HEK293 (cell line): Measurements from ENCODE around the gene RALY.

Experiments used
- CTCF ChIA-PET: fragments of 350-600 bp; formaldehyde crosslinking; extraction: SDS; loops from one replicate; lab custom pipeline; 2021; ENCODE audit warnings: antibody characterized with exemption; lab: Yijun Ruan, JAX
- POLR2A ChIA-PET: fragments of 300-600 bp; formaldehyde crosslinking; extraction: SDS; loops from one replicate; lab custom pipeline; 2020; ENCODE audit warnings: antibody characterized with exemption, inconsistent platforms; lab: Yijun Ruan, JAX
- H3K27ac ChIP-seq: fragments of 200-500 bp; sonication (Bioruptor generic); 2 replicates; pipeline ENCODE4 v1.5.1; 2014; ENCODE audit warnings: low read depth, low read length, control low read depth, inconsistent platforms; ENCODE audit errors: extremely low read depth
- H3K36me3 ChIP-seq, 2 experiments: fragments of 200-500 bp in 1 of 2; sonication (Bioruptor generic) in 1 of 2; 1 replicate in 1 of 2; 2 replicates in 1 of 2; pipeline ENCODE4 v1.5.1; 2014 to 2017; ENCODE audit warnings: inconsistent platforms in 2 of 2, low read length in 2 of 2; ENCODE audit not compliant: control insufficient read depth in 2 of 2, insufficient read depth in 1 of 2
- H3K4me1 ChIP-seq: fragments of 200-500 bp; sonication (Bioruptor generic); 2 replicates; pipeline ENCODE4 v1.5.1; 2014; ENCODE audit warnings: mild to moderate bottlenecking, low read length, inconsistent platforms; ENCODE audit not compliant: control insufficient read depth, insufficient read depth
- H3K4me3 ChIP-seq: 2 replicates; pipeline ENCODE4 v1.5.1; 2011; ENCODE audit warnings: low read depth, mild to moderate bottlenecking, control low read depth, low read length, moderate library complexity
- H3K9me3 ChIP-seq: fragments of 200-500 bp; sonication (Bioruptor generic); 2 replicates; pipeline ENCODE4 v1.5.1; 2014; ENCODE audit warnings: low read depth, low read length, inconsistent platforms; ENCODE audit not compliant: control insufficient read depth, insufficient read depth
- EGR2 ChIP-seq: fragments of 450-650 bp; formaldehyde crosslinking; IDR thresholded peaks from 2 replicates; pipeline ENCODE4 v1.5.1; 2016; ENCODE audit warnings: low read depth, missing biosample characterization, missing genetic modification characterization
- ELK4 ChIP-seq: IDR thresholded peaks from 2 replicates; pipeline ENCODE4 v1.6.1; 2011; ENCODE audit warnings: mild to moderate bottlenecking, low read depth, low read length, borderline replicate concordance
- GFI1B ChIP-seq: fragments of 450-650 bp; formaldehyde crosslinking; IDR thresholded peaks from 2 replicates; pipeline ENCODE4 v1.5.1; 2016; ENCODE audit warnings: missing biosample characterization, missing genetic modification characterization
- GLI2 ChIP-seq: fragments of 450-650 bp; formaldehyde crosslinking; IDR thresholded peaks from 2 replicates; pipeline ENCODE4; 2017; ENCODE audit warnings: missing biosample characterization, missing genetic modification characterization, low read depth, borderline replicate concordance
- HOXA7 ChIP-seq: sonication (generic); formaldehyde crosslinking; IDR thresholded peaks from 2 replicates; pipeline ENCODE4 v1.8.1; 2022; ENCODE audit warnings: missing genetic modification reagents, borderline replicate concordance
- HOXC10 ChIP-seq: sonication (generic); formaldehyde crosslinking; IDR thresholded peaks from 2 replicates; pipeline ENCODE4 v1.8.1; 2023; ENCODE audit warnings: mild to moderate bottlenecking, missing genetic modification reagents
- HOXD13 ChIP-seq: sonication (generic); formaldehyde crosslinking; IDR thresholded peaks from 2 replicates; pipeline ENCODE4 v1.8.0; 2022; ENCODE audit warnings: missing genetic modification reagents, borderline replicate concordance
- IKZF3 ChIP-seq: fragments of 450-650 bp; IDR thresholded peaks from 2 replicates; pipeline ENCODE4 v1.5.0; 2018; ENCODE audit warnings: missing biosample characterization, mild to moderate bottlenecking, missing genetic modification characterization, moderate library complexity
- KLF8 ChIP-seq: fragments of 450-650 bp; formaldehyde crosslinking; IDR thresholded peaks from 2 replicates; pipeline ENCODE4 v1.5.1; 2016; ENCODE audit warnings: missing biosample characterization, missing genetic modification characterization
- SCRT2 ChIP-seq: fragments of 450-650 bp; formaldehyde crosslinking; IDR thresholded peaks from 2 replicates; pipeline ENCODE4 v1.5.1; 2016; ENCODE audit warnings: missing biosample characterization, missing genetic modification characterization
- ZBTB17 ChIP-seq: fragments of 450-650 bp; formaldehyde crosslinking; IDR thresholded peaks from 2 replicates; pipeline ENCODE4 v1.5.1; 2016; ENCODE audit warnings: missing biosample characterization, missing genetic modification characterization
- ZFHX2 ChIP-seq: fragments of 450-650 bp; formaldehyde crosslinking; conservative IDR thresholded peaks from 2 replicates; pipeline ENCODE4 v1.5.1; 2016; ENCODE audit warnings: missing biosample characterization, missing genetic modification characterization
- ZNF133 ChIP-seq: fragments of 450-650 bp; formaldehyde crosslinking; IDR thresholded peaks from 2 replicates; pipeline ENCODE4 v1.5.1; 2016; ENCODE audit warnings: missing biosample characterization, missing genetic modification characterization
- ZNF175 ChIP-seq: fragments of 450-650 bp; formaldehyde crosslinking; IDR thresholded peaks from 2 replicates; pipeline ENCODE4 v1.5.1; 2016; ENCODE audit warnings: missing biosample characterization, missing genetic modification characterization
- ZNF366 ChIP-seq: fragments of 450-650 bp; formaldehyde crosslinking; conservative IDR thresholded peaks from 2 replicates; pipeline ENCODE4 v1.5.1; 2016; ENCODE audit warnings: missing biosample characterization, missing genetic modification characterization
- ZNF48 ChIP-seq: fragments of 450-650 bp; formaldehyde crosslinking; IDR thresholded peaks from 2 replicates; pipeline ENCODE4 v1.5.1; 2016; ENCODE audit warnings: missing biosample characterization, missing genetic modification characterization
- ZNF501 ChIP-seq: fragments of 450-650 bp; formaldehyde crosslinking; IDR thresholded peaks from 2 replicates; pipeline ENCODE4 v1.5.1; 2016; ENCODE audit warnings: missing biosample characterization, missing genetic modification characterization
- ZNF548 ChIP-seq: fragments of 450-650 bp; formaldehyde crosslinking; IDR thresholded peaks from 2 replicates; pipeline ENCODE4 v1.5.1; 2016; ENCODE audit warnings: missing biosample characterization, missing genetic modification characterization
- ZNF585B ChIP-seq: fragments of 450-650 bp; formaldehyde crosslinking; IDR thresholded peaks from 2 replicates; pipeline ENCODE4 v1.5.1; 2016; ENCODE audit warnings: missing biosample characterization, missing genetic modification characterization
- ZNF623 ChIP-seq: fragments of 450-650 bp; formaldehyde crosslinking; IDR thresholded peaks from 2 replicates; pipeline ENCODE4 v1.5.1; 2016; ENCODE audit warnings: missing biosample characterization, missing genetic modification characterization
- ZNF654 ChIP-seq: fragments of 450-650 bp; formaldehyde crosslinking; IDR thresholded peaks from 2 replicates; pipeline ENCODE4 v1.5.1; 2016; ENCODE audit warnings: low read depth, missing biosample characterization, missing genetic modification characterization
- ZNF664 ChIP-seq: fragments of 450-650 bp; formaldehyde crosslinking; IDR thresholded peaks from 2 replicates; pipeline ENCODE4 v1.5.1; 2016; ENCODE audit warnings: missing biosample characterization, missing genetic modification characterization
- ZNF692 ChIP-seq: fragments of 450-650 bp; formaldehyde crosslinking; IDR thresholded peaks from 2 replicates; pipeline ENCODE4 v1.5.1; 2016; ENCODE audit warnings: missing biosample characterization, missing genetic modification characterization
- ZNF747 ChIP-seq: fragments of 450-650 bp; formaldehyde crosslinking; IDR thresholded peaks from 2 replicates; pipeline ENCODE4 v1.5.1; 2016; ENCODE audit warnings: missing biosample characterization, missing genetic modification characterization
- ZNF776 ChIP-seq: fragments of 450-650 bp; formaldehyde crosslinking; IDR thresholded peaks from 2 replicates; pipeline ENCODE4 v1.5.0; 2017; ENCODE audit warnings: missing biosample characterization, missing genetic modification characterization, borderline replicate concordance
- ZNF785 ChIP-seq: fragments of 450-650 bp; formaldehyde crosslinking; IDR thresholded peaks from 2 replicates; pipeline ENCODE4 v1.5.1; 2016; ENCODE audit warnings: missing biosample characterization, missing genetic modification characterization
- TF ChIP-seq, protein P1 (sequence below): fragments of 450-650 bp; formaldehyde crosslinking; IDR thresholded peaks from 2 replicates; pipeline ENCODE4 v1.5.1; 2016; ENCODE audit warnings: missing biosample characterization, missing genetic modification characterization
- TF ChIP-seq, protein P2 (sequence below): fragments of 450-650 bp; formaldehyde crosslinking; IDR thresholded peaks from 2 replicates; pipeline ENCODE4 v1.5.1; 2017; ENCODE audit warnings: missing biosample characterization, missing genetic modification characterization
- TF ChIP-seq, protein P3 (sequence below): fragments of 450-650 bp; formaldehyde crosslinking; IDR thresholded peaks from 2 replicates; pipeline ENCODE4 v1.5.1; 2016; ENCODE audit warnings: missing biosample characterization, missing genetic modification characterization

The RALY gene

GRCh38 chr20:34043025-34043424 is 49.3 kb downstream of the RALY start:
- Histone ChIP-seq H3K27ac (no peak overlapping the region), H3K4me3 (no peak overlapping the region), H3K4me1 (peaks cover 8% of the 10 kb centered on the region; the same call in 1 of the 2 replicates), H3K9me3 (no peaks in the 10 kb centered on the region), H3K36me3 (no peaks in the 10 kb centered on the region)
- TF ChIP-seq HOXC10 (CRISPR knock-in tag) (no peak), ZNF623 (no peak), ZNF175 (tag by site-specific recombination) (no peak), HOXD13 (no peak), ZNF776 (tag by site-specific recombination) (no peak), GLI2 (tag by site-specific recombination) (no peak), IKZF3 (tag by site-specific recombination) (no peak), ELK4 (no peak), ZNF785 (tag by site-specific recombination) (no peak), ZNF133 (tag by site-specific recombination) (no peak), ZNF692 (no peak)
- ChIA-PET POLR2A (no interaction called here), CTCF (interaction anchor here (0.6 to 1.7 kb wide), 4 partner anchors 18 to 71 kb away, joined by 3 to 7 read pairs (median 3); no protein-coding TSS in a partner anchor)

DNA sequence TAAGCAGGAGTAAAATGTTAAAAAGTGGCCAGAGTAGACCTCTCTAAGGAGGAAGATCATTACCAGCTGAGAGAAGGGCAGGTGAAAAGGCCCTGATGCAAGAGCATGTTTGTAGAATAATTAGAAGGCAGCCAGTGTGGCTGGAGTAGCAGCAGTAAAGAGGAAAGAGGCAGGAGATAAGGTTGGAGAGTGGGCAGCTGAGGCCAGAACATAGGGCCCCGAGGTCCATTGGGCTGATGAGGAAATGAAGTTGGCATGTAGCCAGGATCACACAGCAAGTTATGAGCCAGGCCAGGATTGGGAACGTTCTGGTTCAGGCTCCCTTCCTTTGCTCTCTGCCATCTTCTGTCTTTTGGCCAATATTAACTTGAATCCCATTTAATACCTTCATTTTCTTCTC is 51.6 kb downstream of the RALY start:
- POLR2A ChIA-PET, result interaction anchor here (0.6 to 1.3 kb wide), 2 partner anchors 67 to 79 kb away, joined by 3 to 5 read pairs; partner anchors contain the start of gene EIF2S2
- H3K27ac ChIP-seq, result no peak overlapping the region
- H3K4me3 ChIP-seq, result no peak overlapping the region
- H3K4me1 ChIP-seq, result peaks cover 8% of the 10 kb centered on the region; the same call in 1 of the 2 replicates
- H3K36me3 ChIP-seq, result no peaks in the 10 kb centered on the region
- CTCF ChIA-PET, result interaction anchor here (0.7 to 1.3 kb wide), 2 partner anchors 23 to 355 kb away, joined by 3 read pairs; no protein-coding TSS in a partner anchor
- no peaks in the 10 kb centered on the region for H3K9me3 ChIP-seq
- TF ChIP-seq ZFHX2 (tag by site-specific recombination) (peak; percentile 47; the same call in 1 of the 2 replicates), ZNF548 (tag by site-specific recombination) (no peak), ZNF501 (no peak), ZBTB17 (tag by site-specific recombination) (peak; percentile 56; the same call in 1 of the 2 replicates), ZNF175 (tag by site-specific recombination) (no peak), ZNF664 (no peak), HOXA7 (CRISPR knock-in tag) (no peak), ZNF654 (no peak), ZNF747 (tag by site-specific recombination) (no peak), ZNF366 (tag by site-specific recombination) (0 out of 2 replicates have a peak, but pooled peaks have one; percentile 20), GFI1B (tag by site-specific recombination) (no peak), KLF8 (tag by site-specific recombination) (no peak), EGR2 (0 out of 2 replicates have a peak, but pooled peaks have one; percentile 8), ZNF585B (tag by site-specific recombination) (no peak), SCRT2 (tag by site-specific recombination) (no peak), ZNF48 (tag by site-specific recombination) (no peak)
- TF ChIP-seq, protein P1, sequence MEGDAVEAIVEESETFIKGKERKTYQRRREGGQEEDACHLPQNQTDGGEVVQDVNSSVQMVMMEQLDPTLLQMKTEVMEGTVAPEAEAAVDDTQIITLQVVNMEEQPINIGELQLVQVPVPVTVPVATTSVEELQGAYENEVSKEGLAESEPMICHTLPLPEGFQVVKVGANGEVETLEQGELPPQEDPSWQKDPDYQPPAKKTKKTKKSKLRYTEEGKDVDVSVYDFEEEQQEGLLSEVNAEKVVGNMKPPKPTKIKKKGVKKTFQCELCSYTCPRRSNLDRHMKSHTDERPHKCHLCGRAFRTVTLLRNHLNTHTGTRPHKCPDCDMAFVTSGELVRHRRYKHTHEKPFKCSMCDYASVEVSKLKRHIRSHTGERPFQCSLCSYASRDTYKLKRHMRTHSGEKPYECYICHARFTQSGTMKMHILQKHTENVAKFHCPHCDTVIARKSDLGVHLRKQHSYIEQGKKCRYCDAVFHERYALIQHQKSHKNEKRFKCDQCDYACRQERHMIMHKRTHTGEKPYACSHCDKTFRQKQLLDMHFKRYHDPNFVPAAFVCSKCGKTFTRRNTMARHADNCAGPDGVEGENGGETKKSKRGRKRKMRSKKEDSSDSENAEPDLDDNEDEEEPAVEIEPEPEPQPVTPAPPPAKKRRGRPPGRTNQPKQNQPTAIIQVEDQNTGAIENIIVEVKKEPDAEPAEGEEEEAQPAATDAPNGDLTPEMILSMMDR (tag by site-specific recombination), result no peak
- TF ChIP-seq, protein P2, sequence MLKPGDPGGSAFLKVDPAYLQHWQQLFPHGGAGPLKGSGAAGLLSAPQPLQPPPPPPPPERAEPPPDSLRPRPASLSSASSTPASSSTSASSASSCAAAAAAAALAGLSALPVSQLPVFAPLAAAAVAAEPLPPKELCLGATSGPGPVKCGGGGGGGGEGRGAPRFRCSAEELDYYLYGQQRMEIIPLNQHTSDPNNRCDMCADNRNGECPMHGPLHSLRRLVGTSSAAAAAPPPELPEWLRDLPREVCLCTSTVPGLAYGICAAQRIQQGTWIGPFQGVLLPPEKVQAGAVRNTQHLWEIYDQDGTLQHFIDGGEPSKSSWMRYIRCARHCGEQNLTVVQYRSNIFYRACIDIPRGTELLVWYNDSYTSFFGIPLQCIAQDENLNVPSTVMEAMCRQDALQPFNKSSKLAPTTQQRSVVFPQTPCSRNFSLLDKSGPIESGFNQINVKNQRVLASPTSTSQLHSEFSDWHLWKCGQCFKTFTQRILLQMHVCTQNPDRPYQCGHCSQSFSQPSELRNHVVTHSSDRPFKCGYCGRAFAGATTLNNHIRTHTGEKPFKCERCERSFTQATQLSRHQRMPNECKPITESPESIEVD (tag by site-specific recombination), result no peak
- TF ChIP-seq, protein P3, sequence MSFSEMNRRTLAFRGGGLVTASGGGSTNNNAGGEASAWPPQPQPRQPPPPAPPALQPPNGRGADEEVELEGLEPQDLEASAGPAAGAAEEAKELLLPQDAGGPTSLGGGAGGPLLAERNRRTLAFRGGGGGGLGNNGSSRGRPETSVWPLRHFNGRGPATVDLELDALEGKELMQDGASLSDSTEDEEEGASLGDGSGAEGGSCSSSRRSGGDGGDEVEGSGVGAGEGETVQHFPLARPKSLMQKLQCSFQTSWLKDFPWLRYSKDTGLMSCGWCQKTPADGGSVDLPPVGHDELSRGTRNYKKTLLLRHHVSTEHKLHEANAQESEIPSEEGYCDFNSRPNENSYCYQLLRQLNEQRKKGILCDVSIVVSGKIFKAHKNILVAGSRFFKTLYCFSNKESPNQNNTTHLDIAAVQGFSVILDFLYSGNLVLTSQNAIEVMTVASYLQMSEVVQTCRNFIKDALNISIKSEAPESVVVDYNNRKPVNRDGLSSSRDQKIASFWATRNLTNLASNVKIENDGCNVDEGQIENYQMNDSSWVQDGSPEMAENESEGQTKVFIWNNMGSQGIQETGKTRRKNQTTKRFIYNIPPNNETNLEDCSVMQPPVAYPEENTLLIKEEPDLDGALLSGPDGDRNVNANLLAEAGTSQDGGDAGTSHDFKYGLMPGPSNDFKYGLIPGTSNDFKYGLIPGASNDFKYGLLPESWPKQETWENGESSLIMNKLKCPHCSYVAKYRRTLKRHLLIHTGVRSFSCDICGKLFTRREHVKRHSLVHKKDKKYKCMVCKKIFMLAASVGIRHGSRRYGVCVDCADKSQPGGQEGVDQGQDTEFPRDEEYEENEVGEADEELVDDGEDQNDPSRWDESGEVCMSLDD (tag by site-specific recombination), result no peak
